Activated T-helper 1 cell treated with Interleukin-2 at 50 U/mL for 16 hours (primary cell): Measurements from ENCODE around the gene CFAP54.

Experiments
- DNase-seq: peaks from one replicate; pipeline ENCODE4 v3.0.0-alpha.2; 2020; ENCODE audit warnings: low read depth

CFAP54 gene

DNA sequence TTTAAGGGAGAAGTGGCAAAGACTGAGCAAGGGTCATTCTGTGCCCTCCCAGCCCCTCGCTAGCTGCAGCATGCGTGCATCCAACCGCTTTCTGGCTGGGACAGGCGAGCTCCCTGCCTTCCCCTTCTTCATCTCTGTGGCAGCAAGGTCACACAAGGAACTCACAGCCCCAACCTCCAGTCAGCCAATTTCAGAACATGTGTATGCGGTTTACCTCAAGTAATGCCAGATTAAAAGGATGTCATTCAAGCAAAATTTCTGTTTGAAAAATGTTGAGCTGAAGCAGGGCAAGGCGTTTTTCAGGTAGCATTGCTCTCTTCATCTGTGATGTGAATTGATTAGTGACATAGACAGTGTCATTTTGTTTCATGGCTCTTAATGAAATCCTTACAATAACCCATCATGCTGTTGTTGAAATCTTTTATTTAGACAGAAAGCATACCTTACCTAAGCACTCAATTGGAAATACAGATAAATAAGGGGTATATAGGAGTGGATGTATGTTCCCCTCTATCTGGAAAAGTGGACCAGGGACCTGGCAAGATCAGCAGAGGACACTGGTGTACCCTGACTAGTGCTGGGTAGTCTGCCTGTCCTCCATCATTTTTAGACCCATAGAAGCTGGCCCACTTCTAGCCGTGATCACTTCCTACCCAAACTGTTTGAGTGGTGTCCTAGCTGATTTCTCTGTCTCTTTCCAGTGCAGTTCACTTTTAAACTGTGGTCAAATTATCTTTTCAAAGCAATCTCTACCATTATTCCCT is 334.9 kb downstream of the CFAP54 start:
- DNase-seq = no peak

DNA sequence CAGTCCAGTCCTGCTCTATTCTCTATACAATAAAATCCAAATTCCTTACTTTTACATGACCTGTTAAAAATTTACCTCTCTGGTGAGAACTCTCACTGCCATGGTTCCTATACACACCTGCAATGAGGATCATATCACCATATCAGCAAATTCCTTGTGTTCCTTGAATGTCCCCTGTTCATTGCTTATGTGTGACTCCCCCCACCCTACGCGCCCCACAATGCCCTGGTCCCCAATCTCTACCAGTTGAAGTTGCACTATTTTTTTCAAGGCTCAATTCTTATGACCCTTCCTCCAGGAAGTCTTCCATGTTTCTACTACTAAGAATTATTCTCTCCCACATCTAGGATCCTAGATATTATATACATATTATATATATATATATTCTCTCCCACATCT is 335.5 kb downstream of the CFAP54 start:
- DNase-seq = no peak

DNA sequence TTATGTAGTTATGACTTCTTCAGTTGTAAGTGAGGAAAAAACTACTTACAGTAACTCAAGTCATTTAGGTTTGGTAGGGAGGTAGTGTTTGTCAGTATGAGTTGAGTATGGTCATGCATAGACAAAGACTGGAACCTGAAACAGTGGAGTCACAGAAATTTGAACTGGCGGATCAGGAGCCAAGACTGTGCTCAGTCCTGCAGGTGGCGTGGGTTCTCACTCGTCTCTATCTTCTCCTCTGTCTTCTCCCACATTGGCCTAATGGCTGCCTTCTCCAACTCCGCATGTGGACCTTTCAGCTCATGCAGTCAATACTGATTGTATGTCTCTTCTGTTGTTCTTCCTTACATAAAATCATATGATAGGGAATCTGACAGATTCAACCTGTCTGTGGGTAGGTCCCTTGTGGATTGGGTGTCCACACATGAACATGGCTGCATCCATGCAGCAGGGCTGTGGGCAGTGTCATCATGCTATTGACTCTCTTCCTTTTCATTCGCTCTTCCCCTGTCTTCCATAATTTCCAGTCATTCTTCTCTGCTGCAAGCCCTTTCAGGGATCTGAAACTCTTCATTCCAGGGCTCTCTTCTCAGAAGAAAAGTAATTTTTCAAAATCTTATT is 338.9 kb downstream of the CFAP54 start:
- DNase-seq = no peak

DNA sequence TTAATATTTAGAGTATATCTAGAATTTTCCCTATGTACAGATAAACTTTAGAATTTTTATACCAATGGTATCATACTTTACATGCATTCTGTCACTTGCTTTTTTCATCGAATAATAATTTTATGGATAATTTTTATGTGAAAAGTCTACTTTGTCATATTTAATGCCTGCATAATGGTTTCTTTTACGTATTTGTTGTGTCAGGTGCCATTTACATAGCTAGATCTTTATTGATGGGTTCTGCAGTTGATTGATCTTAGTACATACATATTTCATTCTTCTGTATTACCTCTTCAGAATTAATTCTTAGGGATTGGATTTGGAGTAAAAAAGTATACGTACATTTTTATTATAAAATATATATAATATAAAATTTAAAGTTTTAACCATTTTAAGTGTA is 340.0 kb downstream of the CFAP54 start:
- DNase-seq = no peak

GRCh38 chr12:96831346-96831745 is 342.0 kb downstream of the CFAP54 start:
- DNase-seq = no peak

GRCh38 chr12:96846293-96846692 is 356.9 kb downstream of the CFAP54 start:
- no peak for DNase-seq

DNA sequence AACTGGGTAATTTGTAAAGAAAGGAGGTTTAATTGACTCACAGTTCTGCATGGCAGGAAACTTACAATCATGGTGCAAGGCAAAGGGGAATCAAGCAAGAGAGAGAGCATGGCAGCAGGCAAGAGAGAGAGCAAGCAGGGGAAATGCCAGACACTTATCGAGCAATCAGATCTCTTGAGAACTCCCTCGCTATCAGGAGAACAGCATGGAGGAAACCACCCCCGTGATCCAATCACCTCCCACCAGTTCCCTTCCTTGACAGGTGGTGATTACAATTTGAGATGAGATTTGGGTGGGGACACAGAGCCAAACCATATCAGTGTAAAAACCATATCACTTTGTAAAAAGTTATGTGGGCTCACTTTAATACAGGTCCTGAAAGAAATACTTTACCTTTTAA is 361.3 kb downstream of the CFAP54 start:
- DNase-seq = no peak

DNA sequence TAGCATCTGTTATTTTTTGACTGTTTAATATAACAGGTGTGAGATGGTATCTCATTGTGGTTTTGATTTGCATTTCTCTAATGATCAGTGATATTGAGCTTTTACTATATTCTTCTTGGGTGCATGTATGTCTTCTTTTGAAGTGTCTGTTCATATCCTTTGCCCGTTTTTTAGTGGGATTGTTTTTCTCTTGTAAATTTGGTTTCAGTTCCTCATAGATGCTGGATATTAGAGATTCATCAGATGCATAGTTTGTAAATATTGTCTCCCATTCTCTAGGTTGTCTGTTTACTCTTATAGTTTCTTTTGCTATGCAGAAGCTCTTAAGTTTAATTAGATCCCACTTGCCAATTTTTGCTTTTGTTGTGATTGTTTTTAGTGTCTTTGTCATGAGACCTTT is 368.8 kb downstream of the CFAP54 start:
- DNase-seq = no peak

DNA sequence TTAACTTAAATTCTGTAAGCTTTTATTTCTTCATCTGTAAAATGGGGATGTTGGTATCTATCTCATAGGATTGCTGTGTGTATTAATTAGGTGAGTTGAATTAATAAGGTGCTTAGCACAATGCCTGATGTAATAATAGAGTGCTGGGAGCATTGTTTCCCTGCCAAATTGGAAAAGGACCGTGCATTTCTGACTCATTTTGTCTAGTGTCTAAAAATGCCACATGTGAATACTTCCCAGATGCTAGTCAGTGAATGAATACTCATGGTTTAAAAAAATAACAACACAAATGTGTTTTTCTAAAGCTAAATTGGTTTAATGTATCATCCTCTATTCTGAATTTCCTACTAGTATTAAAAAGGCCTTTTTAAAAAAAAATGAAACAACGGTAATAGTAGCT is 372.3 kb downstream of the CFAP54 start:
- DNase-seq = no peak

- DNase-seq = no peak
Measured at GRCh38 chr12:96862326-96862725, 372.9 kb downstream of the CFAP54 start.

DNA sequence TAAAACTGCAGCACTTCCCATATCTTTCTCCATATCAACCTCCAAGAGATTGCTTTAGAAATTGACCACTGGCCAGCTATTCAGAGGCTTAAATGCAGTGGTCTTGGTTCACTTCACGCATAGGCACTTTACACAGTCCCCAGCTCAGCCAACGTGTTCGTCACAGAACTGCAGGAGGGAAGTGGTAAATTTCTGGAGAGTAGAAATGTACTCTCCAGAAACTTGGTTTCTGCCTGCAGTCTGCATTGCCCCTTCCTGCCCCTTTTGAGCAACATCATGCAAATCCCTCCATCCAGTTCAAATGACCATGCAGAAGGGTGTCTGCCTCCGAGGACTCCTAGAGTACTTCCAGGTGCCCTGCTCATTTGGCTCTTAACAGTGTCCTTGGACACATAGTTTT is 375.0 kb downstream of the CFAP54 start:
- DNase-seq = no peak

DNA sequence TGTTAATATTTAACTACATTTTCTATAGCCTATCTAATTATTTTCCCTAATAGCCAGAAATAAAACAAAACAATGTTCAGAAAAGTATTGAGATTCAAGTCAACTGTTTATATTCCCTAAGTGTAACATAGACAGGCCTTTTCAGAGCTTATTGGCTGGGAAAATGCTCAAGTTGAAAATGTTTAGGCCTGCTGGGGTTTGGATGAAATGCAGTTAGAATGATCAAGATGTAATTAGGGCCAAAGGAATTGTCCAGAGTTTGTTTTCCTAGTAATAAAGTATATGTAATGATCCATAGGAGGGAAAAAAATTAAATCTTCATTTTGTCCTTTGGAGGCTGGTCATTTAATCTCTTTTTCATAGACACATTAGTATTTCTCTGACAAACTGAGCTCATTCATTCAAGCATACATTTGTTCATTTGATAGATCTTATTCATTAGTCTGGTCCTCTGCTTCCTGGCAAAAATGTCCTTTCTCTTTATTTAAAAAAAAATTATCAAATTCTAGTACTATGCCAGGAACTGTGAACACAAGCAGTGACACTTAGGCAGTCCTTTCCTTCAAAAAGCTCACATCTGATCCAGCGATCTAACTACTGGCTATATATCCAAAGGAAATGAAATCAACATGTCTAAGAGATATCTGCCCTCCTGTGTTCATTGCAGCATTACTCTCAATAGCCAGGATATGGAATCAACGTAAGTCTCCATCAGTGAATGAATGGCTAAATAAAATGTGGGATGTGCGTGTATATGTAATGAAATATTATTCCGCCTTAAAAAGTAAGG is 377.6 kb downstream of the CFAP54 start:
- no peak for DNase-seq

DNA sequence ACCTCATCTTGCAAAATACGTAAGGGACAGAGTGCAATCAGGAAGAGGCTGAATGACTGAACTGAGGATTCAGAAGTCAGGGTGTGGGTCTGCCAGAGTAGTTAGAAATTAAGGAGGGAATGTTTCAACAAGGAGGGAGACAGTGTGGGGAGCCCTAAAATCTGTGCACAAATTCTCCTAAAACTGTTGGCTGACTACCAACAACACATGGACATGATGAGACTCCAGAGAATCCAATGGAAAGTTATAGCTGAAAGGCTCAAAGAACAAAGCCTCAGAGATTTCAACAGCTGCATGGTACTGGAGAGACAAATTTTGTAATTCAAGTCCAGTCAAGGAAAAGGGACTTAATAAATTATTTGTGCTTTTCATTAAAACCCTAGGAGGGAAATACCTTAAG is 381.6 kb downstream of the CFAP54 start:
- DNase-seq = no peak

DNA sequence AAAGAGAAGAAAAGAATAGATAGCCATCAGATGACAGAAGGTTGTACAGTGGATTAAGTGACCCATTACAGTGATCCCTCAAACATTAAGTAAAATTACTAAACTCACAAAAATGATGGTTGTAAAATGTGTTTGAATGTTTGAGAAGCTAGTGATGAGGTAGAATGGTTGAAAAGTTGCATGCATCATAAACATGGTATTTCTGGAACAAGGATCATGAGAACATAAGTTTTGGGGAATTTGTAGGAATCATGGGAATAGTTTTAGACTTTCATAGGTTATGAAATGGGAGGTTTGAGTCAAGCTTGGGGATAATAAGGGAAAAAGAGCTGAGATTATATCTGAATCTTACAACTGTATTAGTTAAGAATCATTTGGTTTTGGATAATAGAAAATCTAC is 383.6 kb downstream of the CFAP54 start:
- no peak for DNase-seq

GRCh38 chr12:96874211-96874610 is 384.8 kb downstream of the CFAP54 start:
- no peak for DNase-seq

DNA sequence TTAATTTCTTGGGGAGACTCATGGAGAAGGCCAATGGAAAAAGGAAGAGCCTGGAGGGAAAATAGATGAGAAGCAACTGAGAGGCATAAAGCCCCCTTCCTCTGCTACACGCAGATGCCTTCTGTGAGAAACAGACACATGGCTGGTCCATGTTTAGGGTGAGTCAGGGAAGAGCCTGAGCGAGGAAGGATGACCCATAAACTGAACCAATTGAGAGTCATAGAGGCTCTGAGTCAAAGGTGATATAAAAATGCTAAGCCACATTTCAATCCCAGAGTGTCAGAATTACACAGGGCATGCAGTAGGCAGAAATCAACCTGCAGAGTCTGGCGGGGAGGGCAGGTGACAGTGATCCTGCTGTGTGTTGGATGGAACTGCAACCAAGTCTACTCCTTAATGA is 387.6 kb downstream of the CFAP54 start:
- DNase-seq = no peak

DNA sequence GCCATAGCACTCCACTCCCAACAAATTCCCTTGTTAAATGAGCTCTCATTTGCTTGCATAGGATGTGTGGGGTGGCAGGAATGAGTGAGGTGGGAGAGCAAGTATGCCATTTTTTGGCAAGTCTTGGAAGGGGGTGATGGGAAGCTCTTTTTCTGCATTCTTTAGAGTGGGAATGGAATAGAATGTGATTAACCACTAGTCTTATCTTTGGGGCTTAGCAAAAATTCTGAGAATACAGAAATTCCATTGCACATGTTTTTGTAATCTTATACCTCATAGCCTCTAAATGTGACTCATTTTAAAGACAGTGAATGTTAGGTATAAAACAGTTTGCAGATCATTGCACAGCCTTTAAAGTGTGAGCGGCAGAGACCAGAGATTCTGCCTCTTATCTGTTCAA is 389.3 kb downstream of the CFAP54 start:
- DNase-seq = no peak

DNA sequence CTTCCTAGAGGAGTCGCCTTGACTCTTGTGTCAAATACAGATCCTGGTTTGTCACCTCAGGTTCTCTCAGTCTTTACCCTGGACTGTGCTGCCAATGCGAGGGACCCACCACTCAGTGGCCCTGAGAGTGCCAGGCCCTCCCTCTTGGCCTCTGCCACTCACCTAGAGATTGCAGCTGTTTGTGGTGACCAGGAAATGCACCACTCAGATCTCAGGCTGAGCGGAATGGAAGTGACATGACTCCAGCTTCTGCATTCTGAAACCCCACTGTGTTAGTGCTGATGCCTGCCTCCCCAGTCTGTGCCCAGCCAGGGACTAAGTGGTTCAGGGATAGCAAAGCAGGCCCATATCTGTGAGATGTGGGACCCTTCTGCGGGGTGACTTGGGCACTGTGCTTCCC is 389.9 kb downstream of the CFAP54 start:
- no peak for DNase-seq

GRCh38 chr12:96880220-96880619 is 390.8 kb downstream of the CFAP54 start:
- no peak for DNase-seq

DNA sequence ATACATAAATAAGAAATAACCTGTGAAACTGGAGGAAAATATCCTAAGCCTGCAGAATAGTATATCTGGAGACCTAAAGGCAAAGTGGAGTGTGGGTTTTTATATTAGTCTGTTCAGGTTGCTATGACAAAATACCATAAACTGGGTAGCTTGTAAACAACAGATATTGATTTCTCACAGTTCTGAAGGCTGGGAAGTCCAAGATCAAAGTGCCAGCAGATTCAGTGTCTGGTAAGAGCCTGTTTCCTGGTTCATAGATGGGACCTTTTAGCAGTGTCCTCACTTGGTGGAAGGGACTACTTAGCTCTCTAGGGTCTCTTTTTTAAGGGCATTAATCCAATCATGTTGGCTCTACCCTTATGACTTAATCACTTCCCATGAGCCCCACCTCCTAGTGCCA is 392.2 kb downstream of the CFAP54 start:
- no peak for DNase-seq

GRCh38 chr12:96882862-96883261 is 393.5 kb downstream of the CFAP54 start:
- DNase-seq = no peak

DNA sequence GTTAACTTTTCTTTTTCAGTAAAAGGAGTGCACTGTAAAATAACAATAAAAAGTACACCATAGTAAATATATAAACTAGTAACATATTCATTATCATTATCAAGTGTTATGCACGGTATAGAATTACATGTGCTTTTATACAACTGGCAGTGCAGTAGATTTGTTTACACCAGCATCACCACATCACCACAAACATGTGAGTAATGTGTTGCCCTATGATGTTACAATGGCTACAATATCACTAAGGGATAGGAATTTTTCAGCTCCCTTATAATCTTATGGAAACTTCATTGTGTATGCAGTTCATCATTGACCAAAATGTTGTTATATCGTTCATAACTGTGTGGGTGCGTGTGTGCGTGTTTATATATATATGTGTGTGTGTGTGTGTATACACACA is 394.2 kb downstream of the CFAP54 start:
- no peak for DNase-seq

DNA sequence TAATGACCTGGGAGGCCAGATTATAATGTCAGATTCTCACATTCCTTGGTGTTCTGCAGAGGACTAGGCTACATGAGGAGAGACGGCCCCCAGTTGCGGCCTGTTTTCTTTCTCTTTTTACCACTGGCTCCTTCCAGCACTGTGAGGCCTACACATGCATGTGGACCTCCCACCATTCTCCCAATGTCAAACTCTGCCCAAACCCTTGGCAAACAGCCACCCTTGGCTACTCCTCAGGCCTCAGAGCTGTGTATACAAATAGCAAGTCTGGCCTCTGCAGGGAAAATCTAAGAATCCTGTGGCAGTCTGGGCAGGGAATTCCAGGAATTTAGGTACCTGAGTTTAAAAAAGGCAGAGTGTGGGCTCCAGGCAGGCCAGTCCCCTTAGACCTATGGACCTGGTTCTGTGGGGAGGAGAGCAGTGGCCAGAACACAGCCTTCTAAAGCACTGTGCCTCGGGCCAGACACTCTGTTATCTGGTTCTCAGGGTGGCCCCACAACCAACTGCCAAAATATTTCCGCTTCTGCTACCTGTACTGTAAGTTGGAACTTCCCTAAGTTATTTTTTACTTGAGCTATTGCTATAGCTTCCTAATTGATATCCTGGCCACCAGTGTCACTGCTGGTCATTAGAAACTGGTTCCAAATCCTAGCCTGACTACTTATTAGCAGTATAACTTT is 397.8 kb downstream of the CFAP54 start:
- DNase-seq = no peak
